Measurements from ENCODE around the gene SZT2.

- TF ChIP-seq CTCF (IDR thresholded peaks at IDR 0.05; ENCODE audit: insufficient read depth, low read depth, low read length) (no peak), EZH2 (IDR thresholded peaks at IDR 0.05; ENCODE audit: insufficient read depth, low read length) (no peak)
Measured at GRCh38 chr1:43368646-43369020, 21.1 kb upstream of the SZT2 start.
